Keratinocyte (primary cell): ENCODE results near the gene CYLC2. TPM values are rescaled to one million over a fixed set of nuclear protein-coding genes. Genes with fewer than 3 reads are reported as not detected.

Experiments
- DNase-seq: peaks from one replicate; pipeline ENCODE4 v3.0.0-alpha.2; 2011; ENCODE audit warnings: low read depth, missing footprints, low spot score
- FAIRE-seq: peaks from 2 replicates; lab custom pipeline; 2011; peaks lifted over from hg19 to GRCh38; lab: Jason Lieb, UNC
- H2AFZ ChIP-seq: 2 replicates; pipeline ENCODE4 v1.6.0; 2012; ENCODE audit warnings: low read length, control low read depth, inconsistent platforms; ENCODE audit not compliant: control insufficient read depth
- H3K27ac ChIP-seq: 2 replicates; pipeline ENCODE4 v1.5.1; 2011; ENCODE audit warnings: low read length; ENCODE audit not compliant: control insufficient read depth, insufficient read depth
- H3K27me3 ChIP-seq: 3 replicates; pipeline ENCODE4 v1.6.0; 2011; ENCODE audit warnings: low read length; ENCODE audit not compliant: control insufficient read depth, insufficient read depth; ENCODE audit errors: extremely low read depth
- H3K36me3 ChIP-seq, 2 experiments: 2 replicates in 1 of 2; 3 replicates in 1 of 2; pipeline ENCODE4 v1.5.1; 2011; ENCODE audit warnings: low read length in 2 of 2, mild to moderate bottlenecking in 1 of 2; ENCODE audit not compliant: control insufficient read depth in 2 of 2, insufficient read depth in 2 of 2; ENCODE audit errors: extremely low read depth in 1 of 2
- H3K4me1 ChIP-seq: 3 replicates; pipeline ENCODE4 v1.5.1; 2011; ENCODE audit warnings: low read length; ENCODE audit not compliant: control insufficient read depth, insufficient read depth; ENCODE audit errors: extremely low read depth
- H3K4me2 ChIP-seq: 3 replicates; pipeline ENCODE4 v1.6.0; 2011; ENCODE audit warnings: low read depth, low read length; ENCODE audit not compliant: control insufficient read depth, insufficient read depth; ENCODE audit errors: extremely low read depth
- H3K4me3 ChIP-seq, 3 experiments: fragments of 200-600 bp in 1 of 3; sonication (generic) in 1 of 3; 2 replicates in 2 of 3; 3 replicates in 1 of 3; pipeline ENCODE4 v1.5.1; 2011 to 2016; ENCODE audit warnings: low read length in 3 of 3, mild to moderate bottlenecking in 3 of 3, control low read depth in 2 of 3, inconsistent platforms in 1 of 3, low read depth in 1 of 3, mixed read lengths in 1 of 3, mixed run types in 1 of 3, moderate library complexity in 1 of 3; ENCODE audit not compliant: control insufficient read depth in 2 of 3, insufficient read depth in 2 of 3; ENCODE audit errors: extremely low read depth in 1 of 3
- H3K79me2 ChIP-seq: 2 replicates; pipeline ENCODE4 v1.6.0; 2012; ENCODE audit warnings: low read length; ENCODE audit not compliant: control insufficient read depth, insufficient read depth
- H3K9ac ChIP-seq: 3 replicates; pipeline ENCODE4 v1.6.0; 2011; ENCODE audit warnings: low read length; ENCODE audit not compliant: control insufficient read depth, insufficient read depth; ENCODE audit errors: extremely low read depth
- H3K9me1 ChIP-seq: 3 replicates; pipeline ENCODE4 v1.6.0; 2011; ENCODE audit warnings: low read length; ENCODE audit not compliant: control insufficient read depth, insufficient read depth; ENCODE audit errors: extremely low read depth
- H3K9me3 ChIP-seq: 2 replicates; pipeline ENCODE4 v1.5.1; 2012; ENCODE audit warnings: low read depth, low read length; ENCODE audit not compliant: control insufficient read depth
- H4K20me1 ChIP-seq: 3 replicates; pipeline ENCODE4 v1.6.0; 2011; ENCODE audit warnings: low read length; ENCODE audit not compliant: control insufficient read depth, insufficient read depth; ENCODE audit errors: extremely low read depth
- CTCF ChIP-seq, 3 experiments: IDR thresholded peaks in 1 of 3; conservative IDR thresholded peaks in 1 of 3; optimal IDR thresholded peaks in 1 of 3; 2 replicates in 2 of 3; 3 replicates in 1 of 3; pipeline versions ENCODE3 to v1.5.1; 2011; ENCODE audit warnings: low read length in 3 of 3, mild to moderate bottlenecking in 3 of 3, moderate library complexity in 2 of 3, control low read depth in 1 of 3, inconsistent platforms in 1 of 3; ENCODE audit not compliant: insufficient read depth in 2 of 3; ENCODE audit errors: extremely low read depth in 1 of 3
- EZH2 ChIP-seq: IDR thresholded peaks from one replicate; pipeline ENCODE4 v1.6.1; 2012; ENCODE audit warnings: inconsistent platforms, mild to moderate bottlenecking, low read length, moderate library complexity
- dilution Hi-C: fragments of 300-500 bp; cut with MboI; formaldehyde crosslinking; loops from one replicate; pipeline ENCODE4 v1.7.0; 2020; ENCODE audit warnings: low sequenced_read_pairs; ENCODE audit not compliant: extremely low pct_ligation_motif_present
- polyA plus RNA-seq, 5 experiments: library from polyadenylated mRNA; depleted of rRNA in 3 of 5; stranded (reverse) in 3 of 5; stranded (forward) in 1 of 5; unstranded in 1 of 5; fragments of >200 nt; gene quantifications; 1 replicate in 1 of 5; 2 replicates in 3 of 5; 3 replicates in 1 of 5; pipeline versions ENCODE4 v1.2.1 to v1.2.3, GENCODE V29; 2011 to 2012; ENCODE audit warnings: missing spikeins in 2 of 5, low read depth in 1 of 5, low replicate concordance in 1 of 5
- small RNA-seq, 3 experiments: library from RNA; depleted of rRNA; stranded (forward); fragments of <200 nt; gene quantifications; one replicate each; pipeline ENCODE3, GENCODE V24; 2012; ENCODE audit warnings: low read depth in 3 of 3, low replicate concordance in 1 of 3; ENCODE audit not compliant: insufficient read length in 3 of 3

The CYLC2 gene
- polyA plus RNA-seq, 1 donor (not counting 4 experiments of a cell fraction or from before 2014, with no cell fraction given), result not detected

- Histone ChIP-seq H3K36me3 (no peaks in the 10 kb centered on the region), H3K27me3 (no peaks in the 10 kb centered on the region), H3K4me2 (no peak overlapping the region), H4K20me1 (no peaks in the 10 kb centered on the region), H2AFZ (no peak overlapping the region), H3K9me1 (no peaks in the 10 kb centered on the region), H3K9ac (no peak overlapping the region), H3K9me3 (peaks cover 2% of the 10 kb centered on the region), H3K79me2 (no peaks in the 10 kb centered on the region), H3K4me1 (no peaks in the 10 kb centered on the region), H3K27ac (no peak overlapping the region), H3K4me3 (no peak overlapping the region)
- no peak for TF ChIP-seq CTCF (optimal IDR thresholded peaks at IDR 0.05 in 1 of 3, IDR thresholded peaks at IDR 0.05 in 1 of 3, conservative IDR thresholded peaks at IDR 0.05 in 1 of 3; ENCODE audit: extremely low read depth in 1 of 3, insufficient read depth in 2 of 3, low read length in 3 of 3)
- no peak for TF ChIP-seq EZH2
- dilution Hi-C loops, result no loop called here
- FAIRE-seq (no peak), DNase-seq (no peak)
These were observed 42.7 kb downstream of the CYLC2 start for GRCh38 chr9:103037508-103038477.

- dilution Hi-C loops, result no loop called here
- H3K9me1 ChIP-seq, result no peaks in the 10 kb centered on the region
- no peak for FAIRE-seq
These were observed 46.8 kb downstream of the CYLC2 start for GRCh38 chr9:103041961-103042360.

More at GRCh38 chr9:103041961-103042360, 46.8 kb downstream of the CYLC2 start:
- Histone ChIP-seq H3K36me3 (no peaks in the 10 kb centered on the region), H2AFZ (no peak overlapping the region), H3K27me3 (no peaks in the 10 kb centered on the region), H3K9me3 (peaks cover 2% of the 10 kb centered on the region), H3K4me3 (no peak overlapping the region), H3K79me2 (no peaks in the 10 kb centered on the region), H3K9ac (no peak overlapping the region), H3K4me2 (no peak overlapping the region), H3K4me1 (no peaks in the 10 kb centered on the region), H4K20me1 (no peaks in the 10 kb centered on the region), H3K27ac (no peak overlapping the region)
- no peak for DNase-seq
- TF ChIP-seq CTCF (optimal IDR thresholded peaks at IDR 0.05 in 1 of 3, IDR thresholded peaks at IDR 0.05 in 1 of 3, conservative IDR thresholded peaks at IDR 0.05 in 1 of 3; ENCODE audit: extremely low read depth in 1 of 3, insufficient read depth in 2 of 3, low read length in 3 of 3) (no peak), EZH2 (no peak)

Small RNA genes within 50 kb of the gene (small RNA-seq; reads per million reads assigned to genes)
- 0 reads per million in 3 experiments for gene AL589823.1
